PC-9 (cell line): ENCODE results near the gene RAET1E. TPM values are rescaled to one million over a fixed set of nuclear protein-coding genes. Genes with fewer than 3 reads are reported as not detected.

Source experiments
- BruUV-seq: library from RNA; stranded (reverse); fragments of 400-500 nt; replicated peaks from 2 replicates; lab custom pipeline; 2021; lab: Mats Ljungman, UMichigan
- CTCF ChIA-PET: fragments of 300-600 bp; sonication (Branson Sonifier 250); formaldehyde crosslinking; loops from one replicate; lab custom pipeline; 2022; ENCODE audit warnings: antibody characterized with exemption; lab: Charles Lee
- POLR2A ChIA-PET: fragments of 300-600 bp; sonication (Branson Sonifier 250); formaldehyde crosslinking; loops from one replicate; lab custom pipeline; 2022; ENCODE audit warnings: antibody characterized with exemption; ENCODE audit not compliant: unreplicated experiment; lab: Charles Lee
- DNase-seq, 2 experiments: peaks; one replicate each; pipeline versions ENCODE4 v3.0.0 to v3.0.0-alpha.2; 2015 to 2022; ENCODE audit warnings: mixed read lengths in 1 of 2
- H2AFZ ChIP-seq: fragments of 200-600 bp; sonication (generic); 2 replicates; pipeline ENCODE4 v1.8.1; 2017; ENCODE audit warnings: antibody characterized with exemption
- H3F3A ChIP-seq: fragments of 200-600 bp; sonication (generic); 2 replicates; pipeline ENCODE4 v1.8.1; 2017; ENCODE audit warnings: antibody characterized with exemption, mild to moderate bottlenecking, low read depth; ENCODE audit not compliant: insufficient read depth
- H3K27ac ChIP-seq: fragments of 200-600 bp; sonication (generic); 2 replicates; pipeline ENCODE4 v1.6.1; 2016; ENCODE audit warnings: mixed run types
- H3K27me3 ChIP-seq: fragments of 200-600 bp; sonication (generic); 2 replicates; pipeline ENCODE4 v1.6.1; 2016; ENCODE audit warnings: low read depth, mixed run types; ENCODE audit not compliant: insufficient read depth
- H3K36me3 ChIP-seq: fragments of 200-600 bp; sonication (generic); 2 replicates; pipeline ENCODE4 v1.6.1; 2016; ENCODE audit warnings: low read depth, mixed run types
- H3K4me1 ChIP-seq: fragments of 200-600 bp; sonication (generic); replicated peaks from 2 replicates; pipeline ENCODE4 v1.6.1; 2016; ENCODE audit warnings: mixed run types; ENCODE audit not compliant: insufficient read depth
- H3K4me2 ChIP-seq: fragments of 200-600 bp; sonication (generic); 2 replicates; pipeline ENCODE4 v1.6.1; 2017; ENCODE audit warnings: mixed run types
- H3K4me3 ChIP-seq: fragments of 200-600 bp; sonication (generic); 2 replicates; pipeline ENCODE4 v1.6.1; 2016; ENCODE audit warnings: mixed run types
- H3K79me2 ChIP-seq: fragments of 200-600 bp; sonication (generic); 2 replicates; pipeline ENCODE4 v1.6.1; 2017; ENCODE audit warnings: low read depth, mixed run types
- H3K9me2 ChIP-seq: fragments of 200-600 bp; sonication (generic); 2 replicates; pipeline ENCODE4 v1.8.1; 2017; ENCODE audit warnings: mild to moderate bottlenecking; ENCODE audit not compliant: insufficient read depth
- H3K9me3 ChIP-seq: fragments of 200-600 bp; sonication (generic); 2 replicates; pipeline ENCODE4 v1.8.1; 2016; ENCODE audit warnings: low read depth; ENCODE audit not compliant: insufficient read depth
- H4K20me1 ChIP-seq: fragments of 200-600 bp; sonication (generic); 2 replicates; pipeline ENCODE4 v1.8.1; 2017; ENCODE audit not compliant: insufficient read depth
- CTCF ChIP-seq: fragments of 200-600 bp; sonication (generic); conservative IDR thresholded peaks from 2 replicates; pipeline ENCODE4 v1.6.1; 2017; ENCODE audit warnings: mixed run types, antibody characterized with exemption, mild to moderate bottlenecking, moderate library complexity
- EZH2 ChIP-seq: fragments of 200-600 bp; sonication (generic); IDR thresholded peaks from 2 replicates; pipeline ENCODE4 v1.8.0; 2017; ENCODE audit warnings: antibody characterized with exemption, low read depth
- intact Hi-C: fragments of 100-400 bp; cut with micrococcal nuclease; formaldehyde crosslinking; loops from one replicate; pipeline ENCODE4 v1.10.0; 2022; ENCODE audit not compliant: unreplicated experiment
- total RNA-seq: library from RNA; stranded (reverse); gene quantifications from 2 replicates; pipeline ENCODE4 v1.2.3, GENCODE V29; 2021

The RAET1E gene
- total RNA-seq, 1 experiment from 2014 or later: 0.20 TPM

DNA sequence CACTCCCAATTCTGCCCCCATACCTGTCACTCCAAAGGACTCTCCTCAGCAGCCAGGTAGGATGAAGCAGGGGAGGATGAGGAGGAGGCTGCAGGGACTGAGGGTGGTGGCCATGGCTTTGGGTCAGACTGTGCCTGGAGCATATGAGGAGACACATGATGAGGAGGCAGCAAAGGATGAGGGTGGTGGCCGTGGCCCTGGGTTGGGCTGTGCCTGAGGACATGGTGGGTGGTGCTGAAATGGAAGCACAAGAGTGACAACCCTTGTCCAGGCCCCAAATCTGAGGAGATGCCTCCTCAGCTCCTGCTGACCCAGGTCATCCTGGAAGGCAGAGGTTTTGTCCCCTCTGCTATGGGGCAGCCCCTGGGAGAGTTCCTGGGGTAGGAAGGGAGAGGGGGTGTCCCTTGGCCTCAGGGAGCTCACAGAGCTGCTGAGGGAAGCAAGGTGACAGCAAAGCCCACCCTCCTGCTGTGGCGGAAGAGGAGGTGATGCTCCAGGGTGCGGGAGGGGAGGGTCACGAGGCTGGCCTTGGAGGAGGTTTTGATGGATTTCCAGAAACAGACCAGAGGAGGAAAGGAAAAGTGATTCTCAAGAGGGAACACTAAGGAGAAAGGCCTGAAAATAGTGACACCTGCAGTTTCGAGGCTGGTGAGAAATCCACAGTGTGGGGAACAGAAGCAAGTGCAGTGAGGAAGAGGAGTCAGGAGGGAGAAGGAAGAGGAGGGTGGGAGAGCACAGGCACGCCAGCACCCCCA lies 20.4 kb upstream of the RAET1E start:
- POLR2A ChIA-PET: no interaction called here

GRCh38 chr6:149917679-149918078 lies 19.8 kb upstream of the RAET1E start:
- Histone ChIP-seq H3K4me1 (no peaks in the 10 kb centered on the region), H3K4me3 (no peak overlapping the region), H3K9me2 (no peaks in the 10 kb centered on the region), H3K9me3 (no peaks in the 10 kb centered on the region), H3K27ac (no peak overlapping the region), H4K20me1 (no peaks in the 10 kb centered on the region), H3K27me3 (no peaks in the 10 kb centered on the region), H3F3A (no peaks in the 10 kb centered on the region), H2AFZ (no peak overlapping the region), H3K79me2 (no peaks in the 10 kb centered on the region), H3K4me2 (no peak overlapping the region), H3K36me3 (no peaks in the 10 kb centered on the region)
- BruUV-seq: no TSS peak
- no peak for DNase-seq
- TF ChIP-seq EZH2 (no peak), CTCF (no peak)
- intact Hi-C loops: loop anchor here (2.0 kb wide), 1 partner anchor 49 kb away; no protein-coding TSS in a partner anchor
- CTCF ChIA-PET: no interaction called here
- POLR2A ChIA-PET: no interaction called here

More for the DNA sequence above, 20.4 kb upstream of the RAET1E start:
- H4K20me1 ChIP-seq: no peaks in the 10 kb centered on the region
- no peaks in the 10 kb centered on the region for H3K36me3 ChIP-seq
- H2AFZ ChIP-seq: no peak overlapping the region
- H3K9me3 ChIP-seq: no peaks in the 10 kb centered on the region
- H3K79me2 ChIP-seq: no peaks in the 10 kb centered on the region
- no peak overlapping the region for H3K27ac ChIP-seq
- no peaks in the 10 kb centered on the region; the same call in 1 of the 2 replicates for H3K4me1 ChIP-seq
- H3K4me2 ChIP-seq: no peak overlapping the region
- H3F3A ChIP-seq: no peaks in the 10 kb centered on the region
- H3K9me2 ChIP-seq: no peaks in the 10 kb centered on the region
- intact Hi-C loops: no loop called here
- no peak overlapping the region for H3K4me3 ChIP-seq
- CTCF ChIA-PET: no interaction called here
- TF ChIP-seq CTCF (no peak), EZH2 (no peak)
- DNase-seq: no peak
- no peaks in the 10 kb centered on the region for H3K27me3 ChIP-seq
- BruUV-seq: no TSS peak

- Histone ChIP-seq H3K27me3 (no peaks in the 10 kb centered on the region), H3K36me3 (no peaks in the 10 kb centered on the region), H3F3A (no peaks in the 10 kb centered on the region), H3K27ac (no peak overlapping the region), H4K20me1 (no peaks in the 10 kb centered on the region), H3K4me2 (no peak overlapping the region), H3K9me2 (no peaks in the 10 kb centered on the region), H3K79me2 (no peaks in the 10 kb centered on the region), H3K9me3 (no peaks in the 10 kb centered on the region), H3K4me1 (no peaks in the 10 kb centered on the region), H2AFZ (no peak overlapping the region), H3K4me3 (no peak overlapping the region)
- ChIA-PET POLR2A (no interaction called here), CTCF (no interaction called here)
- no peak for DNase-seq
- no peak for TF ChIP-seq CTCF
- no peak for TF ChIP-seq EZH2
- BruUV-seq: no TSS peak
- intact Hi-C loops: loop anchor here (2.0 kb wide), 1 partner anchor 47 kb away; no protein-coding TSS in a partner anchor
Observed at GRCh38 chr6:149915970-149916865, 18.3 kb upstream of the RAET1E start.
